Measurements from ENCODE around the gene SPINT1. TPM values are rescaled to one million over a fixed set of nuclear protein-coding genes. Genes with fewer than 3 reads are reported as not detected.

The SPINT1 gene
- total RNA-seq, 1 experiment from 2014 or later, result 123 TPM

GRCh38 chr15:40871749-40872617 lies 28.1 kb downstream of the SPINT1 start:
- no peaks in the 10 kb centered on the region for H3K79me2 ChIP-seq (ENCODE audit: insufficient read depth, low read length)
- no peak overlapping the region for H3K9ac ChIP-seq (ENCODE audit: low read length)
- no peaks in the 10 kb centered on the region for H3K9me2 ChIP-seq (ENCODE audit: insufficient read depth)
- no peaks in the 10 kb centered on the region for H3K9me3 ChIP-seq (ENCODE audit: control insufficient read depth in 1 of 2, insufficient read depth in 1 of 2, low read depth in 1 of 2, low read length in 2 of 2)
- no peak overlapping the region for H2AFZ ChIP-seq (ENCODE audit: low read depth, low read length, poor library complexity, severe bottlenecking)
- peak overlapping the region; percentile 93; the same call in 1 of the 2 replicates for H3K4me2 ChIP-seq (ENCODE audit: low read length)
- no TSS peak for BruUV-seq (replicated peaks)
- H3K36me3 ChIP-seq (ENCODE audit: control insufficient read depth in 1 of 2, insufficient read depth in 2 of 2, low read length in 2 of 2), result no peaks in the 10 kb centered on the region
- H3K4me1 ChIP-seq (ENCODE audit: control insufficient read depth in 1 of 2, insufficient read depth in 2 of 2, low read length in 2 of 2), result peaks cover 30 to 40% of the 10 kb centered on the region in 2 experiments
- RAD21 ChIA-PET (ENCODE audit: low non-redundant PET in 1 of 2, low total read pairs in 2 of 2, uncharacterized antibody in 2 of 2, unreplicated experiment in 2 of 2), result interaction anchor here in 1 of 2 experiments (2.3 kb wide), 1 partner anchor 14 kb away, joined by 13 read pairs; no protein-coding TSS in a partner anchor
- DNase-seq (ENCODE audit: low read depth, low spot score), result no peak
- POLR2A ChIA-PET, result interaction anchor here (0.9 to 2.9 kb wide), 5 partner anchors 10 to 90 kb away, joined by 3 to 18 read pairs (median 4); partner anchors contain the start of gene VPS18
- no peaks in the 10 kb centered on the region for H3K27me3 ChIP-seq (ENCODE audit: insufficient read depth, low read length)
- no peaks in the 10 kb centered on the region for H4K20me1 ChIP-seq (ENCODE audit: insufficient read depth)
- CTCF ChIA-PET, result interaction anchor here (1.3 to 5.7 kb wide), 5 partner anchors 11 to 314 kb away, joined by 4 to 94 read pairs (median 9); partner anchors contain the start of gene VPS18
- no peak for ATAC-seq
- H3K27ac ChIP-seq (ENCODE audit: low read depth, low read length), result peak overlapping the region; percentile 5; the same call in 1 of the 2 replicates
- intact Hi-C loops (cut with micrococcal nuclease), result no loop called here
- H3K4me3 ChIP-seq (replicated peaks in 1 of 2; ENCODE audit: low read depth in 1 of 2, low read length in 2 of 2), result no peak overlapping the region
- TF ChIP-seq ZNF274 (IDR thresholded peaks at IDR 0.05; ENCODE audit: low read depth, low read length) (no peak), SIN3A (IDR thresholded peaks at IDR 0.05; ENCODE audit: low read depth) (no peak), REST (IDR thresholded peaks at IDR 0.05; ENCODE audit: low read depth) (no peak), SRF (IDR thresholded peaks at IDR 0.05; ENCODE audit: low read depth) (no peak), EGR1 (IDR thresholded peaks at IDR 0.05; ENCODE audit: low read depth) (no peak), ATF3 (IDR thresholded peaks at IDR 0.05) (no peak), CBX3 (IDR thresholded peaks at IDR 0.05; ENCODE audit: low read depth) (no peak), JUND (IDR thresholded peaks at IDR 0.05) (0 out of 2 replicates have a peak, but pooled peaks have one; percentile 13), ELF1 (IDR thresholded peaks at IDR 0.05; ENCODE audit: borderline replicate concordance, low read depth) (no peak), EZH2phosphoT487 (IDR thresholded peaks at IDR 0.05; ENCODE audit: borderline replicate concordance) (no peak), POLR2AphosphoS5 (IDR thresholded peaks at IDR 0.05; ENCODE audit: low read depth, low read length) (peak; percentile 12; the same call in 1 of the 2 replicates), RAD21 (IDR thresholded peaks at IDR 0.05; ENCODE audit: low read depth) (no peak), FOSL1 (IDR thresholded peaks at IDR 0.05; ENCODE audit: low read depth) (no peak), YY1 (IDR thresholded peaks at IDR 0.05; ENCODE audit: extremely low read depth, insufficient replicate concordance, low read depth, low read length) (no peak), SP1 (IDR thresholded peaks at IDR 0.05; ENCODE audit: low read depth) (0 out of 2 replicates have a peak, but pooled peaks have one; percentile 14), CEBPB (IDR thresholded peaks at IDR 0.05; ENCODE audit: low read depth) (no peak), ZFX (IDR thresholded peaks at IDR 0.05) (no peak), EZH2 (IDR thresholded peaks at IDR 0.05) (no peak), POLR2A (IDR thresholded peaks at IDR 0.05; ENCODE audit: borderline replicate concordance, extremely low read depth, insufficient read depth, insufficient read length) (no peak), TCF7L2 (IDR thresholded peaks at IDR 0.05; ENCODE audit: borderline replicate concordance, extremely low read depth, insufficient read depth, insufficient read length) (no peak)
- TF ChIP-seq, protein P1, sequence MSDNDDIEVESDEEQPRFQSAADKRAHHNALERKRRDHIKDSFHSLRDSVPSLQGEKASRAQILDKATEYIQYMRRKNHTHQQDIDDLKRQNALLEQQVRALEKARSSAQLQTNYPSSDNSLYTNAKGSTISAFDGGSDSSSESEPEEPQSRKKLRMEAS (IDR thresholded peaks at IDR 0.05), result no peak
- TF ChIP-seq, protein P2, sequence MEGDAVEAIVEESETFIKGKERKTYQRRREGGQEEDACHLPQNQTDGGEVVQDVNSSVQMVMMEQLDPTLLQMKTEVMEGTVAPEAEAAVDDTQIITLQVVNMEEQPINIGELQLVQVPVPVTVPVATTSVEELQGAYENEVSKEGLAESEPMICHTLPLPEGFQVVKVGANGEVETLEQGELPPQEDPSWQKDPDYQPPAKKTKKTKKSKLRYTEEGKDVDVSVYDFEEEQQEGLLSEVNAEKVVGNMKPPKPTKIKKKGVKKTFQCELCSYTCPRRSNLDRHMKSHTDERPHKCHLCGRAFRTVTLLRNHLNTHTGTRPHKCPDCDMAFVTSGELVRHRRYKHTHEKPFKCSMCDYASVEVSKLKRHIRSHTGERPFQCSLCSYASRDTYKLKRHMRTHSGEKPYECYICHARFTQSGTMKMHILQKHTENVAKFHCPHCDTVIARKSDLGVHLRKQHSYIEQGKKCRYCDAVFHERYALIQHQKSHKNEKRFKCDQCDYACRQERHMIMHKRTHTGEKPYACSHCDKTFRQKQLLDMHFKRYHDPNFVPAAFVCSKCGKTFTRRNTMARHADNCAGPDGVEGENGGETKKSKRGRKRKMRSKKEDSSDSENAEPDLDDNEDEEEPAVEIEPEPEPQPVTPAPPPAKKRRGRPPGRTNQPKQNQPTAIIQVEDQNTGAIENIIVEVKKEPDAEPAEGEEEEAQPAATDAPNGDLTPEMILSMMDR (IDR thresholded peaks at IDR 0.05 in 2 of 3, conservative IDR thresholded peaks at IDR 0.05 in 1 of 3; ENCODE audit: borderline replicate concordance in 1 of 3, insufficient read depth in 1 of 3, low read depth in 2 of 3, low read length in 2 of 3), result no peak
